NCI-H2227 treated with DMSO at 0.1 percent for 48 hours (cell line): ENCODE results near the gene PDXP.
"Not testable (repeated sequence)": the region's sequence is repeated elsewhere in the genome, so short reads cannot be mapped to it uniquely, and the experiment has no call there.

Experiments used
- DNase-seq: peaks from one replicate; lab custom pipeline; 2025; lab: John Stamatoyannopoulos, UW

Gene PDXP

GRCh38 chr22:37658133-37659065 is at the start of gene PDXP:
TSS of gene PDXP (plus strand) at chr22:37658723. CDS start at chr22:37658783, 60 bp downstream.
- peak; percentile 97 for DNase-seq

- no peak for DNase-seq
These were observed 49.0 kb upstream of the PDXP start for GRCh38 chr22:37609240-37610152.

- not testable (repeated sequence) for DNase-seq
These were observed 48.4 kb upstream of the PDXP start for GRCh38 chr22:37610153-37610475.

GRCh38 chr22:37610480-37611129 is 47.9 kb upstream of the PDXP start:
- DNase-seq = no peak

- no peak for DNase-seq
These were observed 47.3 kb upstream of the PDXP start for GRCh38 chr22:37611207-37611606.

GRCh38 chr22:37616201-37617083 is 42.1 kb upstream of the PDXP start:
- DNase-seq = no peak

GRCh38 chr22:37617431-37617830 is 41.1 kb upstream of the PDXP start:
- DNase-seq = no peak

- DNase-seq = no peak
These were observed 40.4 kb upstream of the PDXP start for GRCh38 chr22:37618072-37618656.

GRCh38 chr22:37618674-37619073 is 39.8 kb upstream of the PDXP start:
- no peak for DNase-seq

- no peak for DNase-seq
These were observed 38.5 kb upstream of the PDXP start for GRCh38 chr22:37619991-37620390.

GRCh38 chr22:37621352-37621860 is 37.1 kb upstream of the PDXP start:
- no peak for DNase-seq

- DNase-seq = no peak
These were observed 35.2 kb upstream of the PDXP start for GRCh38 chr22:37623075-37624016.

GRCh38 chr22:37624017-37624365 is 34.5 kb upstream of the PDXP start:
- DNase-seq = no peak

- no peak for DNase-seq
These were observed 33.6 kb upstream of the PDXP start for GRCh38 chr22:37624876-37625275.

- no peak for DNase-seq
These were observed 32.8 kb upstream of the PDXP start for GRCh38 chr22:37625737-37626136.

- no peak for DNase-seq
These were observed 32.4 kb upstream of the PDXP start for GRCh38 chr22:37626144-37626543.

- DNase-seq = no peak
These were observed 31.9 kb upstream of the PDXP start for GRCh38 chr22:37626556-37627075.

GRCh38 chr22:37627121-37627520 is 31.4 kb upstream of the PDXP start:
- no peak for DNase-seq

- DNase-seq = no peak
These were observed 31.0 kb upstream of the PDXP start for GRCh38 chr22:37627545-37627944.
